HepG2 (cell line): Measurements from ENCODE around the gene NFKBIA. TPM values are rescaled to one million over a fixed set of nuclear protein-coding genes. Genes with fewer than 3 reads are reported as not detected.

Experiments used
- ATAC-seq: fragments of 200-7000 bp; cut with Tn5 transposase; 3 replicates; pipeline ENCODE4 v1.9.1; 2020; ENCODE audit warnings: mild to moderate bottlenecking, moderate library complexity
- BruUV-seq: library from RNA; stranded (reverse); fragments of 400-500 nt; replicated peaks from 2 replicates; lab custom pipeline; 2021; lab: Mats Ljungman, UMichigan
- CTCF ChIA-PET: fragments of 300-600 bp; formaldehyde crosslinking; extraction: SDS; loops from one replicate; lab custom pipeline; 2021; ENCODE audit warnings: low total read pairs, inconsistent platforms, low intra/inter-chr PET ratio; lab: Yijun Ruan, JAX
- POLR2A ChIA-PET: fragments of 350-600 bp; sonication (Branson Sonifier 250); formaldehyde crosslinking; loops from one replicate; lab custom pipeline; 2020; ENCODE audit warnings: antibody characterized with exemption, inconsistent platforms; lab: Yijun Ruan, JAX
- DNase-seq: peaks from one replicate; pipeline ENCODE4 v3.0.0-alpha.2; 2015; ENCODE audit warnings: low spot score
- FAIRE-seq: peaks from 3 replicates; lab custom pipeline; 2011; peaks lifted over from hg19 to GRCh38; lab: Jason Lieb, UNC
- H2AFZ ChIP-seq: one replicate; pipeline ENCODE4 v1.6.1; 2011; ENCODE audit warnings: low read length, inconsistent platforms
- H3K27ac ChIP-seq: fragments of 300-600 bp; 3 replicates; pipeline ENCODE4 v1.8.0; 2011; ENCODE audit warnings: mixed run types, mild to moderate bottlenecking, mixed read lengths, low read length, inconsistent platforms; ENCODE audit not compliant: insufficient read depth; ENCODE audit errors: extremely low read length
- H3K27me3 ChIP-seq, 2 experiments: fragments of 200-600 bp in 1 of 2; 2 replicates in 1 of 2; 3 replicates in 1 of 2; pipeline versions ENCODE4 v1.6.0 to v1.8.0; 2011; ENCODE audit warnings: low read length in 2 of 2, mild to moderate bottlenecking in 2 of 2, moderate library complexity in 2 of 2, inconsistent platforms in 1 of 2; ENCODE audit not compliant: insufficient read depth in 2 of 2, control insufficient read depth in 1 of 2
- H3K36me3 ChIP-seq, 2 experiments: fragments of 200-600 bp in 1 of 2; replicated peaks in 1 of 2; 2 replicates in 1 of 2; 3 replicates in 1 of 2; pipeline versions ENCODE4 v1.5.1 to v1.8.0; 2011; ENCODE audit warnings: low read length in 2 of 2, inconsistent platforms in 1 of 2; ENCODE audit not compliant: insufficient read depth in 2 of 2, control insufficient read depth in 1 of 2
- H3K4me1 ChIP-seq: 2 replicates; pipeline ENCODE4 v1.5.1; 2012; ENCODE audit warnings: low read length, inconsistent platforms; ENCODE audit not compliant: insufficient read depth
- H3K4me2 ChIP-seq: 2 replicates; pipeline ENCODE4 v1.6.0; 2011; ENCODE audit warnings: low read depth, low read length, inconsistent platforms
- H3K4me3 ChIP-seq, 3 experiments: fragments of 200-600 bp in 1 of 3; sonication (generic), shearing (Covaris generic) in 1 of 3; replicated peaks in 1 of 3; 2 replicates each; pipeline ENCODE4 v1.5.1; 2011 to 2016; ENCODE audit warnings: low read length in 3 of 3, inconsistent platforms in 2 of 3, low read depth in 2 of 3, mild to moderate bottlenecking in 2 of 3, control low read depth in 1 of 3, mixed read lengths in 1 of 3; ENCODE audit not compliant: insufficient read depth in 1 of 3
- H3K79me2 ChIP-seq: one replicate; pipeline ENCODE4 v1.6.1; 2011; ENCODE audit warnings: low read length, inconsistent platforms; ENCODE audit not compliant: insufficient read depth
- H3K9ac ChIP-seq: 2 replicates; pipeline ENCODE4 v1.6.0; 2011; ENCODE audit warnings: mild to moderate bottlenecking, low read depth, low read length, inconsistent platforms; ENCODE audit not compliant: insufficient read depth
- H3K9me3 ChIP-seq: 2 replicates; pipeline ENCODE4 v1.5.1; 2012; ENCODE audit warnings: mild to moderate bottlenecking, low read length
- H4K20me1 ChIP-seq: 2 replicates; pipeline ENCODE4 v1.6.0; 2011; ENCODE audit warnings: inconsistent platforms, mild to moderate bottlenecking, low read length, moderate library complexity; ENCODE audit not compliant: insufficient read depth
- FOXO4 ChIP-seq: sonication (generic); formaldehyde crosslinking; conservative IDR thresholded peaks from 2 replicates; pipeline ENCODE4 v1.8.1; 2023; ENCODE audit warnings: missing genetic modification reagents
- HNF1B ChIP-seq: sonication (generic); formaldehyde crosslinking; IDR thresholded peaks from 2 replicates; pipeline ENCODE4 v1.5.1; 2020; ENCODE audit warnings: mild to moderate bottlenecking, moderate library complexity, missing genetic modification reagents
- KLF13 ChIP-seq: sonication (generic); formaldehyde crosslinking; IDR thresholded peaks from 2 replicates; pipeline ENCODE4 v1.4.0; 2020; ENCODE audit warnings: mild to moderate bottlenecking, missing genetic modification reagents
- SALL1 ChIP-seq: sonication (generic); formaldehyde crosslinking; IDR thresholded peaks from 2 replicates; pipeline ENCODE4 v1.8.0; 2022; ENCODE audit warnings: mild to moderate bottlenecking, missing genetic modification reagents
- TEAD3 ChIP-seq: optimal IDR thresholded peaks from 2 replicates; pipeline ENCODE3; 2016; ENCODE audit warnings: borderline replicate concordance
- ZNF280D ChIP-seq: sonication (generic); formaldehyde crosslinking; IDR thresholded peaks from 2 replicates; pipeline ENCODE4 v1.5.1; 2020; ENCODE audit warnings: mild to moderate bottlenecking, missing genetic modification reagents
- ZNF691 ChIP-seq: sonication (generic); formaldehyde crosslinking; IDR thresholded peaks from 2 replicates; pipeline ENCODE4 v1.4.0; 2020; ENCODE audit warnings: missing genetic modification reagents, low read depth, mild to moderate bottlenecking, borderline replicate concordance
- WGBS: methylation state at CpG from one replicate; pipeline ENCODE4 v1.1.6; 2017; ENCODE audit warnings: low lambda C conversion rate; 5-methylcytosine and 5-hydroxymethylcytosine counted together
- in situ Hi-C: cut with HindIII; loops from 2 replicates; pipeline ENCODE4 v1.10.0; 2017; ENCODE audit warnings: low pct_unique_long_range_greater_than_20kb; ENCODE audit not compliant: extremely low pct_ligation_motif_present
- intact Hi-C: fragments of 100-400 bp; cut with micrococcal nuclease; formaldehyde crosslinking; loops from one replicate; pipeline ENCODE4 v1.10.0; 2022; ENCODE audit not compliant: unreplicated experiment
- polyA plus RNA-seq, 8 experiments: library from polyadenylated mRNA; depleted of rRNA in 3 of 8; stranded (reverse) in 7 of 8; unstranded in 1 of 8; fragments of >200 nt; fragmentation: Illumina TruSeq in 4 of 8; extraction: Trizol in 4 of 8; gene quantifications; 2 replicates each; pipeline versions ENCODE4 v1.2.1 to v1.2.3, GENCODE V29; 2011 to 2016; ENCODE audit warnings: low read depth in 4 of 8, missing spikeins in 1 of 8, mixed read lengths in 1 of 8; ENCODE audit not compliant: insufficient read depth in 1 of 8
- total RNA-seq, 5 experiments: library from RNA; depleted of rRNA; stranded (reverse); fragments of >200 nt; fragmentation: Illumina TruSeq; extraction: Trizol; gene quantifications; 2 replicates each; pipeline ENCODE4 v1.2.3, GENCODE V29; 2016; ENCODE audit warnings: low read depth in 1 of 5

NFKBIA gene
- total and polyA plus RNA-seq, 2 of the 13 experiments (the other 11 are each of a cell fraction or from before 2014, with no cell fraction given): 197 to 319 TPM

- ATAC-seq (no peak), FAIRE-seq (no peak), DNase-seq (no peak)
- TF ChIP-seq FOXO4 (CRISPR knock-in tag) (0 out of 2 replicates have a peak, but pooled peaks have one; percentile 36), HNF1B (CRISPR knock-in tag) (no peak), ZNF691 (CRISPR knock-in tag) (no peak), TEAD3 (CRISPR knock-in tag) (peak; percentile 23), SALL1 (CRISPR knock-in tag) (peak; percentile 5; the same call in 1 of the 2 replicates), KLF13 (CRISPR knock-in tag) (0 out of 2 replicates have a peak, but pooled peaks have one; percentile 23), ZNF280D (CRISPR knock-in tag) (0 out of 2 replicates have a peak, but pooled peaks have one; percentile 30)
- Histone ChIP-seq H3K36me3 (no peaks in the 10 kb centered on the region), H4K20me1 (no peaks in the 10 kb centered on the region), H2AFZ (no peak overlapping the region), H3K27ac (no peak overlapping the region), H3K27me3 (no peaks in the 10 kb centered on the region; a peak in 1 of 5 replicates), H3K9ac (no peak overlapping the region), H3K4me2 (peak overlapping the region; percentile 9; the same call in 1 of the 2 replicates), H3K79me2 (no peaks in the 10 kb centered on the region), H3K4me1 (peaks cover 68% of the 10 kb centered on the region), H3K4me3 (no peak overlapping the region), H3K9me3 (no peaks in the 10 kb centered on the region)
- in situ Hi-C loops (no loop called here), intact Hi-C loops (loop anchor here (10.0 kb wide), 1 partner anchor 536 kb away; the partner anchor contains the start of gene BAZ1A)
- ChIA-PET CTCF (no interaction called here), POLR2A (interaction anchor here (1.9 kb wide), 1 partner anchor 119 kb away, joined by 6 read pairs; the partner anchor contains the start of gene PSMA6)
- WGBS: 52% methylated on average over 6 of the region's 6 CpGs
- no TSS peak for BruUV-seq
These were observed 6.3 kb upstream of the NFKBIA start for GRCh38 chr14:35410858-35411257.
